OCI-LY3 (cell line): ENCODE measurements around the gene CHGA.

ENCODE experiments used
- EZH2phosphoT487 ChIP-seq: fragments of 200-600 bp; shearing (Covaris generic); IDR thresholded peaks from 2 replicates; pipeline ENCODE4 v1.6.1; 2018; ENCODE audit warnings: antibody characterized with exemption, mixed run types, low read depth
- TF ChIP-seq, protein P1 (sequence below): fragments of 200-600, 300-600 bp; sonication (generic); IDR thresholded peaks from 2 replicates; pipeline ENCODE4 v1.5.1; 2014; ENCODE audit warnings: antibody characterized with exemption, low read length, low read depth

DNA sequence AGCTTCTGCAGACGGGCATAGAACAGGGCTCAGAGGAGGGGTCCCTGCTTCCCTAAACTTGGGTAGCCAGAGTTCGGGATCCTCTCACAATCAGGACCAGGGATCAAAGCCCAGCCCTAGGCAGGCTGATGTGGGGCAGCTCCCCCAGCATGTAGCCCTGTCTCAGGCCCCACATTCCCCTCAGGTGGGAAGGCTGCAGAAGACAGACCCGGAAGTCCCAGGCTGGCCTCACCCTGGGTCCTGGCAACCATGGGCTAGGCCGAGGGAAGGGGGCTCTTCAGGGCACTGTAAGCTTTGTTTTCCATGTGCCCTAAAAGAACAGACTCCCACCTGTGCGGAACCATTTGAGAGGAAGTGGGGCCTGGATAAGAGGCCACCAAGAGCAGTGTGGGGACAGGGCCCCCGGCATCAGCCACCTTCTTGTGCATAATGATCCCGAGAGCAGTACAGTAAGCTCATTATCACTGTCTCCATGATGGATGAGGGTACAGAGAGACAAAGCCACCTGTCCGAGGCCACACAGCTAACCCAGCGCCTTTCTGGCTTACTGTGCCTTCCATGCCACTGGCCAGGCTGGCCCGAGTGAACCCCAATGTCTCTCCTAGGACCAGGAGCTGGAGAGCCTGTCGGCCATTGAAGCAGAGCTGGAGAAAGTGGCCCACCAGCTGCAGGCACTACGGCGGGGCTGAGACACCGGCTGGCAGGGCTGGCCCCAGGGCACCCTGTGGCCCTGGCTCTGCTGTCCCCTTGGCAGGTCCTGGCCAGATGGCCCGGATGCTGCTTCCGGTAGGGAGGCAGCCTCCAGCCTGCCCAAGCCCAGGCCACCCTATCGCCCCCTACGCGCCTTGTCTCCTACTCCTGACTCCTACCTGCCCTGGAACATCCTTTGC is 11.5 kb downstream of the CHGA start:
- TF ChIP-seq, protein P1, sequence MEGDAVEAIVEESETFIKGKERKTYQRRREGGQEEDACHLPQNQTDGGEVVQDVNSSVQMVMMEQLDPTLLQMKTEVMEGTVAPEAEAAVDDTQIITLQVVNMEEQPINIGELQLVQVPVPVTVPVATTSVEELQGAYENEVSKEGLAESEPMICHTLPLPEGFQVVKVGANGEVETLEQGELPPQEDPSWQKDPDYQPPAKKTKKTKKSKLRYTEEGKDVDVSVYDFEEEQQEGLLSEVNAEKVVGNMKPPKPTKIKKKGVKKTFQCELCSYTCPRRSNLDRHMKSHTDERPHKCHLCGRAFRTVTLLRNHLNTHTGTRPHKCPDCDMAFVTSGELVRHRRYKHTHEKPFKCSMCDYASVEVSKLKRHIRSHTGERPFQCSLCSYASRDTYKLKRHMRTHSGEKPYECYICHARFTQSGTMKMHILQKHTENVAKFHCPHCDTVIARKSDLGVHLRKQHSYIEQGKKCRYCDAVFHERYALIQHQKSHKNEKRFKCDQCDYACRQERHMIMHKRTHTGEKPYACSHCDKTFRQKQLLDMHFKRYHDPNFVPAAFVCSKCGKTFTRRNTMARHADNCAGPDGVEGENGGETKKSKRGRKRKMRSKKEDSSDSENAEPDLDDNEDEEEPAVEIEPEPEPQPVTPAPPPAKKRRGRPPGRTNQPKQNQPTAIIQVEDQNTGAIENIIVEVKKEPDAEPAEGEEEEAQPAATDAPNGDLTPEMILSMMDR: no peak
- TF ChIP-seq EZH2phosphoT487: no peak
